Prostate gland (tissue), 2 donors: ENCODE results near the gene CCDC172. TPM values are rescaled to one million over a fixed set of nuclear protein-coding genes. Genes with fewer than 3 reads are reported as not detected.

Experiments
- DNase-seq: peaks from one replicate; pipeline ENCODE4 v3.0.0-alpha.2; 2019; ENCODE audit warnings: low spot score
- H3K27ac ChIP-seq, 2 donors: fragments of 200-600 bp; sonication (generic); 2 replicates each; pipeline ENCODE4 v1.5.1; 2017 to 2019
- H3K27me3 ChIP-seq: fragments of 200-600 bp; sonication (generic); replicated peaks from 2 replicates; pipeline ENCODE4 v1.5.1; 2019; ENCODE audit not compliant: insufficient read depth
- H3K36me3 ChIP-seq, 2 donors: fragments of 200-600 bp; sonication (generic); 1 replicate in 1 of 2; 2 replicates in 1 of 2; pipeline versions ENCODE4 v1.5.1 to v1.8.1; 2017 to 2019
- H3K4me1 ChIP-seq: fragments of 200-600 bp; sonication (generic); replicated peaks from 2 replicates; pipeline ENCODE4 v1.5.1; 2019
- H3K4me3 ChIP-seq, 2 donors: fragments of 200-600 bp; sonication (generic); 2 replicates each; pipeline ENCODE4 v1.5.1; 2017 to 2019
- H3K9me3 ChIP-seq: fragments of 200-600 bp; sonication (generic); 2 replicates; pipeline ENCODE4 v1.5.1; 2017
- CTCF ChIP-seq, 4 experiments: fragments of 200-600 bp in 2 of 4; fragments of 450-650 bp in 2 of 4; sonication (generic) in 2 of 4; IDR thresholded peaks; 1 replicate in 3 of 4; 2 replicates in 1 of 4; pipeline ENCODE4 v1.5.1; 2016 to 2019; ENCODE audit warnings: antibody characterized with exemption in 4 of 4, mild to moderate bottlenecking in 2 of 4, moderate library complexity in 2 of 4
- POLR2A ChIP-seq: fragments of 450-650 bp; IDR thresholded peaks from one replicate; pipeline ENCODE4 v1.6.1; 2016; ENCODE audit warnings: antibody characterized with exemption, mild to moderate bottlenecking
- POLR2AphosphoS5 ChIP-seq: sonication (generic); formaldehyde crosslinking; IDR thresholded peaks from one replicate; pipeline ENCODE4 v1.6.1; 2017; ENCODE audit warnings: antibody characterized with exemption
- WGBS: methylation state at CpG from one replicate; pipeline ENCODE4 v1.1.5; 2018; 5-methylcytosine and 5-hydroxymethylcytosine counted together
- intact Hi-C: fragments of 100-400 bp; cut with DNase I; formaldehyde crosslinking; loops from one replicate; pipeline ENCODE4 v1.14.2; 2022
- total RNA-seq, 2 donors: library from RNA; depleted of rRNA; stranded (reverse); fragments of >200 nt; gene quantifications; one replicate each; pipeline ENCODE4 v1.1.0, GENCODE V29; 2016

CCDC172 gene, protein sequence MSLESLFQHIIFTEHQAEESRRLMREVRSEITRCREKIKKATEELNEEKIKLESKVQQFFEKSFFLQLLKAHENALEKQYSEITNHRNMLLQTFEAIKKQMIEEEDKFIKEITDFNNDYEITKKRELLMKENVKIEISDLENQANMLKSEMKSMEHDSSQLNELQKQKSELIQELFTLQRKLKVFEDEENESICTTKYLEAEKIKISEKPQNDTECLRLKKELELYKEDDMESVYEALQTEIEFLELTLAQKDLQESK
- total RNA-seq = 10 to 100 TPM in 1 of 2 donors, not detected in 1; 47.1 TPM

GRCh38 chr10:116324227-116324950 is at the start of gene CCDC172:
CCDC172 (plus strand) TSS chr10:116324448; CDS start chr10:116325012, 564 bp downstream.
- H3K36me3 ChIP-seq = no peaks in the 10 kb centered on the region
- no peak for DNase-seq
- TF ChIP-seq CTCF (IDR thresholded peaks at IDR 0.05) (no peak), POLR2A (no peak), POLR2AphosphoS5 (no peak)
- H3K27ac ChIP-seq = no peak within 1 kb of the TSS
- no peaks in the 10 kb centered on the region for H3K9me3 ChIP-seq
- WGBS = 76% methylated on average over 22 of the region's 22 CpGs
- peaks cover 2% of the 10 kb centered on the region for H3K27me3 ChIP-seq
- H3K4me1 ChIP-seq = no peaks in the 10 kb centered on the region
- intact Hi-C loops = no loop called here
- no peak within 1 kb of the TSS for H3K4me3 ChIP-seq

DNA sequence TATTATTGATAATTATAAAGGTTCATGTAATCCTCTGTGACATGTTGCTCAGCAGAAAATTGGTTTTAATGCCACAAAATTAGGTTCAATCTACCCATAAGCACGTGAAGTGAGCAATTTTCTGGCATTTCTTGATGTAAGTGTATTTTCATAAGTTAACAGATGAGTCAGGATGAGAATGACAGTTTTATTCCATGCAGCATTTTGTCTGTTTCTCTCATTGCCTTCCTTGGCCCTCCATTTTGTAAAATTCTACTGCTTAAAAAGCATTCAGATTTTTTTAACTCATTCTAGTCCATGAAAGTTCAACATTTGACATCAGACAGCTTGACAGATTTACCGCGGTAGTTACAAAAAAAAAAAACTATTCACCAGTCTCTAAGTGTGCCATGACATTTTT is 47.3 kb upstream of the CCDC172 start:
- DNase-seq = no peak
- Histone ChIP-seq H3K27me3 (peaks cover 10% of the 10 kb centered on the region), H3K36me3 (no peaks in the 10 kb centered on the region), H3K27ac (no peak overlapping the region), H3K4me3 (no peak overlapping the region), H3K9me3 (no peaks in the 10 kb centered on the region), H3K4me1 (peaks cover 7% of the 10 kb centered on the region)
- TF ChIP-seq POLR2AphosphoS5 = no peak
- no peak for TF ChIP-seq POLR2A
- no peak for TF ChIP-seq CTCF (IDR thresholded peaks at IDR 0.05)
- intact Hi-C loops = no loop called here
- WGBS = 93% methylated on average over 3 of the region's 3 CpGs

DNA sequence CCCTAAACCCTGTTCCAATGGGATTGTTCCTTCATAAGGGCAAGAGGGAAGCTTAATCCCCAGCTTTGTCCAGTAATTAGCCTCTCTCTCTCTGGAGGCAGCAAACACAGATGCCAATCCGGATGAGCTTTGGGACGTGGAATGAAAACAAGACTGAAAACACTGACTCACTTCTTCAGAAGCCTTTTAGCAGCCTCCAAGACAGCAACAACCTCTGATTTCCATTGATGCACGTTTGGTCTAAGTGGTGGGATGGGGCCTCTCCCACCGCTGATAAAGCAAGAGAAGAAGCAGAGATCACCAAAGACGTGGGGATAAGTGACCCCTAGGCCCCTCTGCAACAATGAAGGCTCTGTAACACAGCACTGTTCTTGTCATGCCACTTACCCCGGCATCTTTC is 45.4 kb upstream of the CCDC172 start:
- no peak for TF ChIP-seq CTCF (IDR thresholded peaks at IDR 0.05)
- no peak for TF ChIP-seq POLR2AphosphoS5
- TF ChIP-seq POLR2A = no peak
- intact Hi-C loops = no loop called here
- no peaks in the 10 kb centered on the region for H3K36me3 ChIP-seq
- no peak overlapping the region for H3K4me3 ChIP-seq
- peaks cover 2% of the 10 kb centered on the region for H3K27me3 ChIP-seq
- H3K9me3 ChIP-seq = no peaks in the 10 kb centered on the region
- DNase-seq = no peak
- no peak overlapping the region for H3K27ac ChIP-seq
- no peaks in the 10 kb centered on the region for H3K4me1 ChIP-seq
- WGBS = 74% methylated on average over 6 of the region's 6 CpGs

GRCh38 chr10:116281775-116282174 is 42.5 kb upstream of the CCDC172 start:
- no peak overlapping the region for H3K27ac ChIP-seq
- no peak for TF ChIP-seq CTCF (IDR thresholded peaks at IDR 0.05)
- TF ChIP-seq POLR2AphosphoS5 = no peak
- no peak for TF ChIP-seq POLR2A
- DNase-seq = no peak
- intact Hi-C loops = loop anchor here (10.0 kb wide), 1 partner anchor 487 kb away; no protein-coding TSS in a partner anchor
- peaks cover 2% of the 10 kb centered on the region for H3K27me3 ChIP-seq
- no peak overlapping the region for H3K4me3 ChIP-seq
- 62% methylated on average over 3 of the region's 3 CpGs for WGBS
- no peaks in the 10 kb centered on the region for H3K9me3 ChIP-seq
- no peaks in the 10 kb centered on the region for H3K36me3 ChIP-seq
- no peaks in the 10 kb centered on the region for H3K4me1 ChIP-seq
